Cardiac muscle cell (in vitro differentiated cells and primary cell): ENCODE data around the gene PAWR. TPM values are rescaled to one million over a fixed set of nuclear protein-coding genes. Genes with fewer than 3 reads are reported as not detected.

Source experiments
- DNase-seq, 2 donors: peaks; one replicate each; pipeline versions ENCODE4 v3.0.0 to v3.0.0-alpha.2; 2010 to 2017; ENCODE audit warnings: low read depth in 1 of 2, low spot score in 1 of 2
- H3K27ac ChIP-seq: fragments of 200-600 bp; sonication (generic); 2 replicates; pipeline ENCODE4 v1.5.1; 2016
- H3K27me3 ChIP-seq: fragments of 200-600 bp; sonication (generic); 2 replicates; pipeline ENCODE4 v1.6.0; 2016; ENCODE audit warnings: control low read depth
- H3K36me3 ChIP-seq: fragments of 200-600 bp; sonication (generic); 2 replicates; pipeline ENCODE4 v1.5.1; 2016; ENCODE audit warnings: control low read depth
- H3K4me1 ChIP-seq: fragments of 200-600 bp; sonication (generic); 2 replicates; pipeline ENCODE4 v1.8.1; 2017; ENCODE audit warnings: low read depth, mild to moderate bottlenecking, mixed run types
- H3K4me3 ChIP-seq: fragments of 200-600 bp; sonication (generic); 2 replicates; pipeline ENCODE4 v1.5.1; 2016; ENCODE audit warnings: mild to moderate bottlenecking
- H3K9me3 ChIP-seq: fragments of 200-600 bp; sonication (generic); 2 replicates; pipeline ENCODE4 v1.5.1; 2017; ENCODE audit warnings: low read depth, mild to moderate bottlenecking, control low read depth
- CTCF ChIP-seq: IDR thresholded peaks from 2 replicates; pipeline ENCODE4 v1.5.1; 2012; ENCODE audit warnings: low read depth, mild to moderate bottlenecking, low read length
- polyA plus RNA-seq: library from polyadenylated mRNA; unstranded; fragments of >200 nt; fragmentation: Nextera tagmentation; extraction: Ambion mirVana; gene quantifications from 2 replicates; pipeline ENCODE4 v1.2.1, GENCODE V29; 2016
- total RNA-seq: library from RNA; depleted of rRNA; stranded (reverse); fragments of >200 nt; gene quantifications from 2 replicates; pipeline ENCODE4 v1.2.3, GENCODE V29; 2016

The PAWR gene
- total and polyA plus RNA-seq, 2 experiments from 2014 or later = 58.1 to 94.0 TPM

GRCh38 chr12:79706156-79706555 is 15.4 kb upstream of the PAWR start:
- no peak for DNase-seq
- Histone ChIP-seq H3K36me3 (no peaks in the 10 kb centered on the region), H3K9me3 (no peaks in the 10 kb centered on the region), H3K4me1 (no peaks in the 10 kb centered on the region), H3K27me3 (no peaks in the 10 kb centered on the region), H3K27ac (no peak overlapping the region), H3K4me3 (no peak overlapping the region)
- no peak for TF ChIP-seq CTCF

- DNase-seq = no peak
- Histone ChIP-seq H3K4me3 (no peak overlapping the region), H3K4me1 (no peaks in the 10 kb centered on the region), H3K9me3 (no peaks in the 10 kb centered on the region), H3K36me3 (no peaks in the 10 kb centered on the region), H3K27ac (no peak overlapping the region), H3K27me3 (no peaks in the 10 kb centered on the region)
- no peak for TF ChIP-seq CTCF
These were observed 8.2 kb upstream of the PAWR start for GRCh38 chr12:79698966-79699365.

GRCh38 chr12:79696416-79696815 is 5.7 kb upstream of the PAWR start:
- H3K27ac ChIP-seq = no peak overlapping the region
- TF ChIP-seq CTCF = no peak
- no peaks in the 10 kb centered on the region for H3K4me1 ChIP-seq
- H3K9me3 ChIP-seq = no peaks in the 10 kb centered on the region
- H3K27me3 ChIP-seq = no peaks in the 10 kb centered on the region
- H3K36me3 ChIP-seq = no peaks in the 10 kb centered on the region
- no peak overlapping the region for H3K4me3 ChIP-seq
- DNase-seq = no peak

- Histone ChIP-seq H3K27me3 (no peaks in the 10 kb centered on the region), H3K27ac (no peak overlapping the region), H3K36me3 (no peaks in the 10 kb centered on the region), H3K4me3 (no peak overlapping the region), H3K4me1 (peaks cover 6% of the 10 kb centered on the region), H3K9me3 (no peaks in the 10 kb centered on the region)
- DNase-seq = peak in 1 of 2 donors; percentile 30
- TF ChIP-seq CTCF = no peak
These were observed 2.3 kb upstream of the PAWR start for GRCh38 chr12:79692860-79693577.

- H3K36me3 ChIP-seq = no peaks in the 10 kb centered on the region
- H3K27me3 ChIP-seq = no peaks in the 10 kb centered on the region
- peak overlapping the region; percentile 93 for H3K27ac ChIP-seq
- no peaks in the 10 kb centered on the region for H3K9me3 ChIP-seq
- peaks cover 13% of the 10 kb centered on the region for H3K4me1 ChIP-seq
- DNase-seq = peak; percentile 9 to 55
- H3K4me3 ChIP-seq = peak overlapping the region; percentile 94
- TF ChIP-seq CTCF = no peak
These were observed 916 bp upstream of the PAWR start for GRCh38 chr12:79691511-79692248.
